IPS DF 19.7 (cell line): ENCODE results near the gene RGS8.

Source experiments
- DNase-seq: peaks from one replicate; pipeline ENCODE4 v3.0.0-alpha.2; 2013; ENCODE audit warnings: low read depth, low spot score

Gene RGS8

DNA sequence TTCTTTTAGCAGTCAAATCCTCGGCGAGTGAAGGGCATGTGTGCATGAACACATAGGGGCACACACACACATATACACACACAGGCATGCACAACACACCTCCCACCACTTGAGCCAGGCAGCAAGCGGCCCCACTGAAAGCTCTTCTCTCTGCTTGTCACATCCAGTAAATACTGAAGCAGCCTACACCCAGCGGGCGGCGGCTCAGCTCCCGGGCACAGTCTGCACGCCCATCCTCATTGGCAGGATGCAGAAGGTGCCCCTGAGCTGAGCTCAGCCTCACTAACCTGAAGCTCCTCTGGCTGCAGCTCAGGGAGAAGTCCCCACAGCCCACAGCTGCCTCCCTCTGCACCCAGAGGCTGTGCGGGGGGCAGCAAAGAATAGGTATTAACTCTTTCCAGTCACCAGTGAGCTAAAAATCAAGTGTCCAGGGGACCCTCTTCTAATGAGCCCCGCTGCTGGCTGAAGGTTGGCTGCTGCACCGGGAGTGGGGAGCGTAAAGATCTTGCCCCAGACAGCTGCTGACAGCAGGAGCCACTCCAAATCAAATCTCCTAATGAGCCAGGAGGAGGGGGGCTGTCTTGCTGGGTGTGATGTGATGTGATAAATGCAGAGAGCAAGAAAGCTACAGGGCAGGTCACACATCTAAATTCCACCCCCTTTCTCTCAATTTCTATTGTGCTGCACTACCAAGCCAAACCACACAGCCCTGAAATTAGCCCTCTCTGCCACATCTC, 12.5 kb downstream of the RGS8 start:
- DNase-seq = no peak

DNA sequence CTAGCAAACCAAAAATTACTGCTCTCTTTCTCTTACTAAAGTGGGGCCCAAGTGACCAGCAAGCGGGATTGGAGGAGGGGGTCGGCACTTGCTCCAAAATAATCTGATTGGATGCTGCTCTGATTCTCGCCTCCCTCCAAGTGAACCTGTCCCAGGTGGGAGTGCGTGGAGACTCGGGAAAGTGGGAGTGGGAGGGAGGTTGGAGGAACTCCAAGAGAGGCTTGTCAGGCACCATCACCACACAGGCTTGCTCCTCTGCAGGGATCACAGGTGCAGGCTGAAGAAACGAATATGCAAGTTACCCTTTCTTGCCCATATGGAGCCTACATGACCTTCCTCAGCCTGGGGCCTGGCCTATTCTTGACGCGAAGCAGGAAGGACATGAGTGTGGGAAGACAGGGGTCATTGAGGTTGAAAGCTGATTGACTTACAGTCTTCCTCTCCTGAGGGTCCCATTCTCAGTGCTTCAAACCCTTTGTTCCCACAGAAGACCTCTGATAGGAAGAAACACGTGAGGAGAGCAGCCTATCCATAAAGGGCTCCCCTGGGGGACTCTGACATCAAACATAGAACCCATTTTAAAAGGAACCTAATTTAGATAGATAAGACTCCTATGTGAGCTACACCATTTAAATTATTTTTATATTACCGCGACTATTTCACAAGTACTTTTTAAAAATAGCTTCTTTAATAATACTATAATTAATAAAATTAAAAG, 14.2 kb downstream of the RGS8 start:
- no peak for DNase-seq

DNA sequence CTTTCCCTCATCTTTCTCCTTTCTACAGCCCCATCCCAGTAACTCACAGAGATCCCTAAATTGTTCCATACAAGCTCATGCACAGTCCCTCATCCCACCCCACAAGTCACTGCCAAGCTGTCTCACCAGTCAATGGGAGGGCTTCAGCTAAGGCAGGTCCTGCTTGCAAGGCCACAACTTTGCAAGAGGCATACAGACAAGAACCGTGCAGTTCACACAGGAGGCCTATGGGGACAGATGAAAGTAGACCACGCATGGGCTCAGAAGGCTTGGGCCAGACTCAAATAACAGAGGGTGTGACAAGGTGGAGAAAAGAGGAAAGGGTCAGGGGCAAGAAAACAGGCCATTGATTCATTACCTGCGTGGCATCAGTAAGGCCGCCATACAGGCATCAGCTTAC, 15.1 kb downstream of the RGS8 start:
- DNase-seq = no peak

DNA sequence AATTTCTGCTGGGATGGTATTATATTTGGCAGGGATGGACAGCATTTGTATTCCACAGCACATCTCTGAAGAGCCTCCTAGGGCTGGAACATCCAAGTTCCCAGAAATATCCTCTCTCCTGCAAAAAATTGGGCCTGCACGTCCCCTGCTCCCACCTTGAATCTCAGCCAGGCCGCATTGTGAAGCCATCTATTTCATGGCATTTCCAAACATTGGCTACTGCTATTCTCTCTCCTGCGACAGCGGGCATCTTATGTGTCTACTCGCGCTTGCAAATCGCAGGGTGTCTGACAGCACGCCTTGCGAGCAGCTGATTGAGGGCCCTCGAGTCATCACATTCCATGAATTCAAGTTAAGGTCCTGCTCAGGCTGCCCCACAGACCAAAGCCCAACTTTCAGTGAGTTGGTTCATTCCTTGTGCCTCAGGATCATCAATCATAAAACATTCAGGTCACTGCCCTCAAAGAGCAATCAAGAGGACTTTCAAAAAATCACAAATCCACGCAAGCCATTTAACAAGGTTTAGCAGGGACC, 15.8 kb downstream of the RGS8 start:
- DNase-seq = no peak

DNA sequence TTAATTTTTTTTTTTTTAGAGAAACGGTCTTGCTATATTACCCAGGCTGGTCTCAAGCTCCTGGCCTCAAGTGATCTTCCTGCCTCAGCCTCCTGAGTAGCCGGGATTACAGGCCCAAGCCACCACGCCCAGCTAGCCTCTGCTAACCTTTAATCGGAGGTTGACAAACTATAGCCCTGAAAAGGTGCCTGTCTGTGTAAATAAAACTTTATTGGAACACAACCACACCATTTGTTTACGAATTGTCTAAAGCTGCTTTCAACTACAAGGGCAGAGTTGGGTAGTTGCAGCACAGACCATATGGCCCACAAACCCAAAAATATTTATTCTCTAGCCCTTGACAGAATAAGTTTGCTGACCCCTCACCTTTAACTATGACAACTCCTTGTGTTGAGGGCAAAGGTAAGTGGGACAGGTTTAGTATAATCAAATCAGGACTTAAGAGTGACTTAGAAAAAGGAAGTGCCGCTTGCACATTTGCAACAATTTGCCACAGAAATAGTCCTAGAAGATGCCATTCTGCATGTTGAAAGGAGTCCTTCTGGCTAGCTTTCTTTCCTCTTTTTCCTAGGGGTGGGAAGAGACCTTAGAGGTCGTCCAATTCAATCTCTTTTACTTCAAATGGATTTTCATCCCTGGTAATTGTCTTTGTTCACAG, 16.4 kb downstream of the RGS8 start:
- no peak for DNase-seq

DNA sequence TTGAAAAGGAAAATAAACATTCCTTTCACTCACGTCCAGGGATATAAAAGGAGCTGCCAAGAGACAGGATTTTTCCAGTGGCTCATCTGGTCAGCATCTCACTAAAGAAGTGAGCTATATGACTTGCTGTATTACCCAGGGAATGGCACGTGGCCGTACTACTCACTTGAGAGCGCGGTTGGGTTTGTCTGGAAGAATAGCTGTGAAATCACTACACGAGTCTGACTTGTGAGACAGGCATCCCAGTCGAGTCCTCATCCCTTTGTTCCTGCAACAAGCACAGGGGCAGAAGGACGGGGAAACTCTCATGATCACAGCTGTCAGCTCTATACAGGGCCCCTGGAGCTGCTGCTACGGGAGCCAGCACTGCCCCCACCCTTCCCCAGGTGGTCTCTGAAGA, 17.7 kb downstream of the RGS8 start:
- DNase-seq = no peak

DNA sequence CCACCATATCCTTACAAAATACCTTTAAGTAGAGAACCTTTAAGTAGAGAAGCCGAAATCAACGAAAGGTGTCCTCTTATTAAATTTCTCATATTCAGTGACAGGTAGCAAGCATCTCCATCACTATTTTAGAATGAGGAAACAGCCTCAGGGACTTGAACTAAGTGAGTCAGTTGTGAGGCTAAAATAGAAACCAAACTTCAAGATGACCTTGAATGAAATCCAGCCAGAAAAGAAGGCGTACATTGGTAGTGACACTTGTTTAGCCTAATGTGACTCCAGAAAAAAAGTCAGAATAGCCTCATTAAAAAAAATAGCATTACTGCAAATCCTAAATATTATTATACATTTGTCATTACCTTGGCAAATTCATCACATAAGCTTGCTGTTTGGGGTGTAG, 20.1 kb downstream of the RGS8 start:
- no peak for DNase-seq

DNA sequence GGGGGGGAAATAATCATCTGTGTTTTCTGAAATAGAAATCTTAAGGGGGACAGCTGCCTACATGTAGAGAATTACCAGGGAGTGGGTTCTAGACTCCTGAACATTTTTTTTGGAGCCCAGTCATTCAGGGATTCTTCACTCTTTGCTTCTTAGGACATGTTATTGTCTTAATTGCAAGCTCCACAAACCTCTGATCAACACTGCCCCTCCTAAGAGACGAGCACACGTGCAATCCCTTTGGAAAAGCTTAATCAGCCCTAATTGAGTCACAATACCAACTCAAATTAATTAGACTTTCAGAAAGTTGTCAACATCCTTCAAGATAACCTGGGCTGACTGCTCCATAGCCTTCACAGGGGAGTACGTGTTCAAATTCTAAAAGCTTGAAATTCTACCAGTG, 21.4 kb downstream of the RGS8 start:
- no peak for DNase-seq

DNA sequence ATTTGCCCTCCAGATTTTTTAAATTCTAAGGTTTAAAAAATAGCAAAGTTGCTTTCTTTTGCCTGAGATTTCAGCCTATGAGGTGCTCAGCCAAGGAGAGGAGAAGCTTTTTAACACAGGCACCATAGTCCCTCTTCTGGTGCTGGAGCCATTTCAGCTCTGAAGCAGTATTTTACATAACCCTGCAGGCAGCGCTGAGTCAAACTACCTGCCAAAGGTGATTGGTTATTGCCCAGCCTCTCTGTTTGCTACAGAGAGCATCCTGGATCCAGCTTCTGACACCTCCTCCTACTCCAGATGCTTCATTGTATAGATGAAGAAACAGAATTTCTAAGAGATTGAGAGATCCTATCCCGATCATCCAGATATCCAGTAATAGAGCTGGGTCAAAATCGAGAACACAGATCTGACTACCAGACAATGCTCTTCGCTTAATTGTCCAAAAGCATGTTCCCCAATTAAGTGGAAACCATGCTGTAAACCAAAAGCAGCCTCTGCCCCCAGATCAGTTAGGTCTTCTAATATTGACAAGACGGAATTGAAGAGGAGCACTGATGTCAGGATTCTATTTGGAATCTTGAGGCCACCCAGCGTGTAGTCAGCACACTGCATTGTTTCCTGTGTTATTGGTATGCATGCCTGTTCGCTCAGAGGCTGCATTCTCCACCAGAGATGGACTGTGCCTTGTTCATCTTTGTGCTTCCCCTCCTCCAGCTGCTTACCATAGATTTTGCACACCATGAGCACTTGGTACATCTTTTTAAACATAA, 22.1 kb downstream of the RGS8 start:
- peak; percentile 38 for DNase-seq

DNA sequence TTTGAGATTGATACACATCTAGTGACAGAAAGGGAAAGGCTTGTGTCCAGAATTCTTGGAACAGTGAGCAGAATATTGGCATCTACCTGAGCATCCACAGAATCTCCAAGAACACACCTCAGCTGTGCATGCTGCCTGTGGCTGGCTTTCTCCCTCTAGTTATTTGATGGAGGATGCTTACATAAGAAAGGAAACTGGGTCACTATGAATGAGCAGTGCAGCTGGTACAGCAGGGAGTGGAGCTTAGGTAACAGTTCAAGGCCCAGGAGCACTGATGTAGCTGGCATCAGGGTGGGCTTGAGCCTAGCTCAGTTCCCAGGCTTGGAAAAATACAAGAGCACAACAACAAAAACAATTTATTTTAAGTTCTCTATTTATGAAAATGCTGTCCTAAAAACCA, 26.3 kb downstream of the RGS8 start:
- no peak for DNase-seq

DNA sequence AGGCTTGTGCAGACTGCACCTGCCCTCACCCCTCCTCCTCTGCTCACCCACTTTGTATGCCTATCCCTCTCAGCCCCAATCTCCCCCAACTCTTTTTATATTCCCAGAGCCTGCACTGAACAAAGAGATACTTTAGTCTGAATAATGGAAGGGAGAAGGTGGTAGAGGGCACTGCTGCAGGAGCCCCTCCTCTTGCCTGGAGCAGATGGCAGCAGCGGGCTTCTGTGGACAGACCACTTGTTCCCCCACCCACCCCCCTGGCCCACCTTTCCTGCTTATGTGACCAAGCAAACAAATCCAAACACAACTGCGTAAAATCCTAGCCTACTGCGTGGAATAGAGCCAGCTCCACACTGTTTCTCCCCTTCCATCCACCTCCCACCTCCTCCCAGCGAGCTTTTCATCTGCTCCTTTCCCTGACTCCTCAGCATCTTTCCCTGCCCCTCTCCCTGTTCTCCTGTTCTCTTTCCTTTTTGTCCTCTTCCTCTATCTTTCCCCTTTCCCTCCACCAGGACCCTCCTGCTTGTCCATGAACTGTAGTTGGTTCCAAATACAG, 27.5 kb downstream of the RGS8 start:
- DNase-seq = no peak

DNA sequence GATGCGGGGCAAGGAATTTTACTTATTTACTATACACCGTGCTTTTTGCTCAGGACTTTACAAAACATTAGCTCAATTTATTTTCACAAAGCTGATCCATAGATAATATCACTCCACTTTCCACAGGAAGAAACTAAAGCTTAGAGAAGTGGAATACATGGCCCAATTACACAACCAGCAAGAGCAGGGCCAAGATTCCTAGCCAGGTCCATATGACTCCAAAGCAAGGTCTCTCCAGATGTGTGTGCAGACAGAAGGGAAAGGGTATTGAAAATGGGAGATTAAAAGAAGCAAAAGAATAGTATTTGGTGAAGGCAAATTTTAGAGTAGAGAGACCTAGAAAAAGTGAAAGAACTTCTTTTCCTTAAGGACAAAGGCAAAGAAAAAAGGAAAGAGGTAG, 30.4 kb downstream of the RGS8 start:
- DNase-seq = no peak

DNA sequence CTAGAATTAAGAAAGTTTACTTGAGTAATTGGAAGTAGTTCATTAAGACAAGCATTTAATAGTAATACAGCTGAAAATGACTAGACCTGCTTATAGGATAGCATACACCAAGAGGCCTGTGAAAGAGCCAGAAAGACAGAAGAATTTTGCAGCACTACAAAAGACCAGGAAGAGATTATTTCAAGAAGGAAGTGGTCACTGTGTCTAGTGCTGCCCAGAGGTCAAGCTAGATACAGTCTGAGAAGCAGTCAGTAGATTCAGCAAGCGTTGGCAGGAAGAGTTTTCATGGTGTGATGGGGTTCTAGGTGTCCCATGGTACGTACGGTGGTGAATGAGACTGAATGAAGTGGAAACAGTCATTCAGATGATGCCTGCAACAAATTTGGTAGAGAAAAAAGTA, 31.5 kb downstream of the RGS8 start:
- no peak for DNase-seq

DNA sequence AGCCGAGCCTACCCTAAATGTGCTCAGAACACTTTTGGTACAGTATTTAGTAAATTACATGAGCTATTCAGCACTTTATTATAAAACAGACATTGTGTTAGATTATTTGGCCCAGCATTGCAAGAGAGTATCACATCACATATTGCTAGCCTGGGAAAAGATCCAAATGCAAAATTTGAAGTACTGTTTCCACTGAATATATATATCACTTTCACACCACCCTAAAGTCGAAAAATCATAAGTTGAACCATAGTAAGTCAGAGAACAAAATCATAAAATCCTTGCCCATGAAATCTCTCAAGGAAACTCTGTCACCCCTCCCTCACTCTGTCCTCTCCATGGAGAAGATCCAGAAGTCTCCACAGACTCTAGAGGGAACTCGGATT, 33.1 kb downstream of the RGS8 start:
- DNase-seq = no peak

DNA sequence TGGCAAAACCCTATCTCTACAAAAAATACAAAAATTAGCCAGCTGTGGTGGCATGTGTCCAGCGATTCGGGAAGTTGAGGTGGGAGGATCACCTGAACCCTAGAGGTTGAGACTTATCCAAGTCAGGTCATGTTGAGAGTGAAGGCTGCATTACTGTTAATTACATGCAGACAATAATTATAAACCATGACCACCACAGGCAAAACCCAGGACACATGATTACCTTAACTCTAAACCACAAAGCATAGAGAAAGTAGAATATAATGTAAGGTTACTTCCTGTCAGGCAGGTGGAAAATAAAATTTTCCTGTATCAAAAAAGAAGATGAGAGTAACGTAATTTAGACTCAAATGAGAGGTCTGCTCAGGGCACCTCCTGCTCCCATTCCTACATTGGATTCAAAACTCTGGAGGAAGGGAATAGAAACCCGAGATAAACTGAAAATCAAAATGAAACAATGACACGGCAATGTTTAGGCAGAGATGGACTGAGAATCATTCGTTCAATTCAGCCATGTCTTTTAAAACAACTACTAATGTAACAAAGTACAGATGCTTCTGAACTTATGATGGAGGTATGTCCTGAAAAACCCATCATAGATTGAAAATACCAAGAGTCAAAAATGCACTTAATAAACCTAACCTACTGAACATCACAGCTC, 33.6 kb downstream of the RGS8 start:
- no peak for DNase-seq

DNA sequence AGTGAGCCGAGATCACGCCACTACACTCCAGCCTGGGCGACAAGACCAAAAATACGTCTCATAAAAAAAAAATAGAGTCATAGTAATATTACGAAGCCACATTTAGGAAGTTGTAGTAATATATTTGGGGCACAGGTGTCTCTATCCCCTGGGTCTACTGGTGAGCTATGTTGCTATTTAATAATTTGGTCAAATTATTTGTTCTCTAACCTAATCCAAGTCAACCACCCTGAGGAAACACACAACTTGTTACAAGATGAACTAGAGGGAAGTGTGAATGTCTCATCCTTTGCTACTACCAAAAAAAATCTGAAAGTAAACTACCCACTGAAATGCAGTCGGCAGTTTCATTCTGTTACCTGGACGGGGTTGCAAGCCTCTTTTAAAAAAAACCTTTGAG, 35.3 kb downstream of the RGS8 start:
- no peak for DNase-seq

DNA sequence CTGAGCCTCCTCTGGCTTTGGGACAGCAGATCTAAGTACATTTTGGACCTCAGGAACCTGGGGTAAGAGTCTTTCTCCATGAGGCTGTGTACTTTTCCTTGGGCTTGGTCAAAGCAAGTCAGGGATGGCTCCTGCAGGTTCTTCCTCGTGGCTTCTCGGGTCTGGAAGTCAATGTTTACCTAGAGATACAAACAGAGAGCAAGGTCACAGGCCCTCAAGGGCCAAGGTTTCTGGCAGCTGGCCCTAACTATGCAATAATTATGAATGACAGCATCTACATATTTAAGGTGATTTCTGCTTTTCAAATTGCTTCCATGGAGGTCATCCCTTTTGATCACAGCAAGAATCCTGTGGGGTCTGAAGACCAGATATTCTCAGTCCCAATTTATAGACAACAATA, 37.6 kb downstream of the RGS8 start:
- no peak for DNase-seq

DNA sequence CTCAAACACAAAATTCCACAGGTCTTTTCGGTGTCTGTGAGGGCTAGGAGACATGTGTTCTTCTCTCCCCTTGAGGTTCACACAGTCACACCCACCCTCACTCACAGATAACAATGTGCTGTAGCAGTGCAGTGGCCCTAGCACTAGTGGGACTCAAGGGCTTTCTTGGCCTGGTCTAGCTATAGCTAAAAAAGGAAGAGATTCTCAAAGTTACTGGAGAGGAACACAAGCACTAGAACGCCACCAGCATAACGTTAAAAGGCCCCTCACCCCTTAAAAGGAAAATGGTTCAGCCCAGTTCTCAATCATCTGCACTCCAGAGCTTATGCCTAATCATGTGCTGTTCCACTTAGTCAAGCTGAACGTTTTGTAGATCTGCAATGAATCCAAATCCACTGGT, 39.5 kb downstream of the RGS8 start:
- no peak for DNase-seq

DNA sequence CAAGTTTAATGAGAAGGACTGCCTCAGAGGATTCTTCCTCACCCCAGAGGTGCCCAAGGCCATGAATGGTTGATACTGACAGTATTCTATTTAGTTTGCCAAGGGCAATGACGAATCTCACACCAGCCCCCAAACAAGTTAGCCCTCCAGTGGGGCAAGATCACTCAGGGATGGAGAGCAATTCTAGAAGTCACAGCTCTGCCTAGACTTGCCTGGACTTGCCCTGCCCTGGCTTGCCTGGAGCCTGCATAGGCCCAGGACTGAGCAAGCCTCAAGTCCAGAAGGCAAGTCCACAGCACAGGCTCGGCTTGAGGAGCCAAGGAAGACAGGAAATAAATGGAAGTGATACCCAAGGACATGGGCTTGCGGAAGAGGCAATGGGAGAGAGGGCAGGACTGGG, 40.7 kb downstream of the RGS8 start:
- DNase-seq = no peak

DNA sequence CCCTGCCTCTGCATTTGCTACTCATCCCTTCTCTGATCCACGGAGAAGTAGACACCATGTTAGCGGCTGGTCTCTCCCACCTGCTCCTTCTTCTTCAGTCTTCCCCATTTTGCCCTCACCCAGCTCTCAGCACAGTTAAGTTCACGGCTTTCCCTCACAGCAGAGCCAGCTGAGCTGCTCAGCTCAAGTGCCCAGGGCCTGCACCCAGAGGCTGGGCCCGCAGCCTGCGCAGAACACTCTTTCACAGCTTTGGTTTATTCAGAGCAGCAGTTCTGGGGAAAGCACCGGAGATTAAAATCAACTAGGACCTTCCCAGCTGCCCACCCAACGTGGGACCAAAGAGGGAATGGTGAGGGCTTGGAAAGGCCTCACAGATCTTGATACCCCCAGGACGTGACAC, 41.9 kb downstream of the RGS8 start:
- DNase-seq = no peak

DNA sequence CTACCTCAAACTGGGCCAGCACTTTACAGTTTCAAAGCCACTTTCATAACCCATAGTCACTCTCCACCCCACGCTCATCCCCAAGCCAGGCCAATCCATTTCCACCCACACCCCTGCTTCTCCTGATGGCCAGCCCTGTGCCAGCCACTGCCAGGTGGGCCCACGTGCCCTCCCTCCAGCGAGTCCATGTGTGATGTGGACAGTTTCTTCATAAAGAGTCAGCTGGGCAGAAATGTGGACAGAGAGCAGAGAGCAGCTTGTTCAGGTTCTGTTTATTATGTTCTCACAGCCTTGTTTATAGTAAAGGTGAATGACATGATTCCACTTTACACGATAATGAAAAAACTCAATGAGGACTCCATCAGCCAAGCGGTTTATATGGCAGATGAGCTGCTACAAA, 42.8 kb downstream of the RGS8 start:
- no peak for DNase-seq
